SW480 (cell line): Measurements from ENCODE around the gene TMEM63A.
"Not testable (repeated sequence)": the region's sequence is repeated elsewhere in the genome, so short reads cannot be mapped to it uniquely, and the experiment has no call there.

Experiments used
- DNase-seq: peaks from one replicate; pipeline ENCODE4 v3.0.0-alpha.2; 2016; ENCODE audit warnings: low spot score

TMEM63A gene

DNA sequence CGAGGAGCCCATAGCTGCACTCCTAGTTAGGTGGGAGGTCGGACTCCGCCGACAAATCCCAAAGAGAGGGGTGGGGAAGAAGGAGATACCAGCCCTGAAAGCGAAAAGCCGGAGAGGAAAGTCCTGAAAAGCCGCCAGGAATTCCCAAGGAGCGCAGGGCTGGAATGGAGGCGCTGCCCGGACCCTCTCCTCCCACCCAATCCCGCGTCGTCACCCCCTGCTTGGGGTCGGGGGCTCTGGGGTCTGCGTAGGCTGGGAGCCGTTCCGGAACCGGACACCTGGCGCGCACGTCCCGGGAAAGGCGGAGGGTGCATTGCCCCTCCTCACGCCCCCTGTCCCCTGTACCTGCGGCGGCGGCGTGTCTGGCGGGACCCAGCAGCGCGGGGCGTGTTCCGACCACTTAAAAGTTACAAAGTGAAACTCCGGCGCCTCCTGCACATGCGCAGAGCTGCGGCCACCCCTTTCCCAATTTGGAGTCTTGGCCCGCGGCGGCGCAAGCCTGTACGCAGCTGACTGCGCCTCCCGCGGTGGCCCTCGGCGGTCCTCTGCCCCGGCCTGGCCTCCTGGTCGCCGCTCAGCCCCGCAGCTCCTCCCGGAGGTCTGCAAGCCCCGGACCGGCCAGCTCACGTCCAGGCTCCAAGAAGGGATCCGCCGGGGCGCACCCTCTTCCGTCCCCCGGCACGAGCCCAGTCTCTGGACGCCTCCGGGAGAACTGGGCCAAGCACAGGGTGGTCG is at the start of gene TMEM63A:
Gene TMEM63A (minus strand): TSS at position 422 of the 735 bp plus-strand sequence. CDS start 4,800 bp downstream, outside the sequence.
- DNase-seq = peak; percentile 84

DNA sequence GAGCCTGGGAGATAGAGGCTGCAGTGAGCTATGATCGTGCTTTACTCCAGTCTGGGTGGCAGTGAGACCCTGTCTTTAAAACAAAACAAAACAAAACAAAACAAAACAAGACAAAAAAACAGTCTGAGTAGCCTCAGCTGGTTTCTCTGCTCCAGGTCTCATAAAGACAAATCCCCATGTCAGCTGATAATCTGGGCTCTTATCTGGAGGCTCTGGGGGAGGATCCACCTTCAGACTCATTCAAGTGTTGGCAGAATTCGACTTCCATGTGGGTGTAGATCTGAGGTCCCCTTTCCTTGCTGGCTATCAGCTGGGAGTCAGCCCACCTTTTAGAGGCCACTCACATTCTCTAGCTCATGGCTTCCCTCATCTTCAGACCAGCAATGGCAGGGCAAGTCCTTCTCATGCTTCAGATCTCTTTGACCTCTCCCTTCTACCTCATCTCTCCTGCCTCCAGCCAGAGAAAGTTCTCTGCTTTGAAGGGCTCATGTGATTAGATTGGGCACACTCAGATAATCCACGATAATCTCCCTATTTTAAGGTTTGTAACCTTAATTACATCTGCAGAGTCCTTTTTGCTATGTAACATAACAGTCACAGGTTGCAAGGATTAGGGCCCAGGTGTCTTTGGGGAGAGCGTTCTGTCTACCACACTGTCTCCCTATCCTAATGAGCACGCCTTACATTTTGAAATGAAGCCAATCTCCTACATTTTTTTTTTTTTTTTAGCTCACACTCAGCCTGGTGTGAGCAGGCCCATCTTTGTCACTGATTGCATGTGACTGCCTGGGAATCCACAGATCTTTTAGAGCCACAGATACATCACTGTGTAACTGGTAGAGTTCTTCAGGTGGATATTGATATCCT is 49.3 kb upstream of the TMEM63A start:
- DNase-seq = no peak

DNA sequence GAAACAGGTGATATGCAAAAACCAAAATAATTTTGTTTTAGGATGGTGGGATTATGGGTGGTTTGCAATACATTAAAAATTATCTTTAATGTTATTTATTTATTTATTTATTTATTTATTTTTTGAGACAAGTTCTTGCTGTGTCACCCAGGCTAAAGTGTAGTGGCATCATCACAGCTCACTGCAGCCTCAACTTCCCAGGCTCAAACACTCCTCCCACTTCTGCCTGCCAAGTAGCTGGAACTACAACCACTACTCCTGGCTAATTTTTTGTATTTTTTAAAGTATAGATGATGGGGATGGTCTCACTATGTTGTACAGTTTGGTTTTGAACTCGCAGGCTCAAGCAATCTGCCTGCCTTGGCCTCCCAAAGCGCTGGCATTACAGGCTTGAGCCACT is 48.4 kb upstream of the TMEM63A start:
- DNase-seq = no peak

DNA sequence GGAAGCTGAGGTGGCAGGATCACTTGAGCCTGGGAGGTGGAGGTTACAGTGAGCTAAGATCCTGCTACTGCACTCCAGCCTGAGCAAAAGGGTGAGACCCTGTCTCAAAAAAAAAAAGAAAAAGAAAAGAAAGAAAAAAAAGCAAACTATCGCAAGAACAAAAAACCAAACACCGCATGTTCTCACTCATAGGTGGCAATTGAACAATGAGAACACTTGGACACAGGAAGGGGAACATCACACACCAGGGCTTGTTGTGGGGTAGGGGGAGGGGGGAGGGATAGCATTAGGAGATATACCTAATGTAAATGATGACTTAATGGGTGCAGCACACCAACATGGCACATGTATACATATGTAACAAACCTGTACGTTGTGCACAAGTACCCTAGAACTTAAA is 47.3 kb upstream of the TMEM63A start:
- not testable (repeated sequence) for DNase-seq

- DNase-seq = no peak
Observed at GRCh38 chr1:225928186-225929175, 46.3 kb upstream of the TMEM63A start.

GRCh38 chr1:225926551-225927113 is 44.5 kb upstream of the TMEM63A start:
- DNase-seq = no peak

DNA sequence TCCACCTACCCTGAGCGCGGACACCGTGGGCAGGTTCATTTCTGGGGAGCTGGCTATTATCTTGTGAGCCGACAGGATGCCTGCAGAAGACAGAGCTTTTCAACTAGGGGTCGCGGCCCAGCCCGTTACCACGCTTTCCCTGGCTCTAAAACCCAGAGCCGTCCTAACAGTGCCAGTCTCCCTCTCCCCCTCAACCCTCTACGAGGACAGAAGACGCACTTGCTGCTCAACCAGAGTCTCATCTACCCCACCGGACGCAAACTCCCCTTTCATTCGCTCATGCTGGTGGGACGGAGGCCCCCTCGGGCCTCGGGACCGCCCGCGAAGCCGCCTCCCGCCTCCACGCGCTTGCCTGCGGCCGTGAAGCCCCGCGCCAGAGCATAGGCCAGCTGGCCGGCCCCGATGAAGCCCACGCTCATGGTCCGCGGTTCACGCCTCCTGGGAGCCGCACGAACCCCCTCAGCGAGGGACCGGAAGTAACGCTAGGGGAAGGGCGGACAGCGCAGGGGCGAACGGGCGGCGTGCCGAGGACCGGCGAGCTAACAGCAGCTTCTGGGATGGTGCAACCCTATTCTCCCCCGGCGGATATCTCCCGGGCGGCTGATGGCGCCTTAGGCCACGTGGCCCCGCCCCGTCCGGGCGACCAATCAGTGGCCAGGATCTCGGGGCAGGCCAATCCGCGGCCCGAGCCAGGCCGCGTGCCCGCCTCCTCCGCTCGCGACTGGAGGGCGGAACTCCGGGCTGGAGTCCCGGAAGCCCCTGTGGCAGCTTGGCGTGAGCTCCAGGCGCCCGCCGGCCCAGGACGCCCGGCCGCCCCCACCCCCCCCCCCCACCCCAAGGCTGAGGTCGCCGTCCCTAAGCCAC is 41.7 kb upstream of the TMEM63A start, which contains the start of gene PYCR2:
Gene PYCR2 (minus strand): TSS at position 559 of the 864 bp plus-strand sequence. CDS start 140 bp downstream, at position 419.
- peak; percentile 94 for DNase-seq

GRCh38 chr1:225923381-225923691 is 41.2 kb upstream of the TMEM63A start:
- no peak for DNase-seq

GRCh38 chr1:225921734-225922709 is 39.8 kb upstream of the TMEM63A start:
- DNase-seq = no peak

DNA sequence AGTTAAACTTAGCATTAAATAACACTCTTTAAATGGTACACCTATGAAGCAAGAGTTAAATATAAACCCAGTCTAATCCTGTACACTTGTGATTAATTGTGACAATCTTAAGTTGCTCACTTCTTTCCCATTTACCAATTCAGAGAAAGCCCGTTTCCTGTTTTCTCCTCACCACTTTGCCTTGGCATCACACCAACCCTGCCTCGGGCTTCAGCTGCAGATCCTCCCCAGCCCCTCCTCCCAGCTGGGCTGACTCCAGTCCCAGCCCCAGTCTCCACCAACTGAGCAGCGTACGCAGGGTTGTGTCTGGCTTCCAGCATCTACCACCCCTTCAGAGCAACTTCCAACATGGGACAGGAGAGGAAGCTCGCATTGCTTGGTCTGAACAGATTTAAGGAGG is 37.7 kb upstream of the TMEM63A start:
- DNase-seq = no peak

- DNase-seq = no peak
Observed at GRCh38 chr1:225918280-225918679, 36.1 kb upstream of the TMEM63A start.

- DNase-seq = no peak
Observed at GRCh38 chr1:225917536-225917935, 35.4 kb upstream of the TMEM63A start.

GRCh38 chr1:225917101-225917500 is 34.9 kb upstream of the TMEM63A start:
- DNase-seq = no peak

DNA sequence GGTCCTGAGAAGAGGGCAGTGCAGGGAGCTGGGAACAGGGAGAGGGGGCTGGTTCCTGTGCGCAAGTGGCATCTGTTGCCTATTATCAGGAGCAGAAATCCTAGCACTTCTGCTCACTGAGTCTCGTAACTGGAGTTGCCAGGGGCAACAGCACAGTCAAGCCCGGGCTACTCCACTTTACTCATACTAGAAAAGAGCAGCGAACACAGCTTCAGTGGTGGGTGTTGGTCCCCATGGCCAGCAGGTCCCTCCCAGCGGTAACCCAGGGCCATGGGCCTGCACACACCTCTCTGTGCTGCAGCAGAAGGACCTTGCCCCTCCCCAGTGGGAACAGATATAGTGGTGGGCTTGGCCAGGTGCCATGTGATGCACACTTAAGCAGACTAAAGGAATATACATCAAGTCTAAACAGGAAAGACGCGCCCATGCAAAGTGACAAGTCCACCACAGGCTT is 33.4 kb upstream of the TMEM63A start:
- DNase-seq = no peak

DNA sequence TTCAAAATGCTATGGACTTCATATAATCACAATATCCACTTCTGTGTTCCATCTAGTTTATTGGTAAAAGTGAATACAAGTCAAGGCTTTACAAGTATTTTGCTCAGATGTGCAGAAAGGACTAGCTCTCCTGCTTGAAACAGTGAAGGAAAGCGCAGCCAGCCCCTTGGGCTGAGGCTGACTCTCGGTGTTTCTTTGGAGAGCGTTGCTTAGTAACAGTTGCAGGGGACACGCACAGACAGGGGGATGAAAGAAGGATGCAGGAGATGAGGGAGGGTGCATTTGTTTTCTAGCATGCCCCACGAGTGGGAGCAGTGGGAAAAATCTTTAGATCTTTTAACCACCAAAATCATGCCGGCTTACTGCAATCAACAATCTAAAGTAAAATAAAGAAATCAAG is 32.8 kb upstream of the TMEM63A start:
- DNase-seq = no peak

- no peak for DNase-seq
Observed at GRCh38 chr1:225914391-225914790, 32.2 kb upstream of the TMEM63A start.

DNA sequence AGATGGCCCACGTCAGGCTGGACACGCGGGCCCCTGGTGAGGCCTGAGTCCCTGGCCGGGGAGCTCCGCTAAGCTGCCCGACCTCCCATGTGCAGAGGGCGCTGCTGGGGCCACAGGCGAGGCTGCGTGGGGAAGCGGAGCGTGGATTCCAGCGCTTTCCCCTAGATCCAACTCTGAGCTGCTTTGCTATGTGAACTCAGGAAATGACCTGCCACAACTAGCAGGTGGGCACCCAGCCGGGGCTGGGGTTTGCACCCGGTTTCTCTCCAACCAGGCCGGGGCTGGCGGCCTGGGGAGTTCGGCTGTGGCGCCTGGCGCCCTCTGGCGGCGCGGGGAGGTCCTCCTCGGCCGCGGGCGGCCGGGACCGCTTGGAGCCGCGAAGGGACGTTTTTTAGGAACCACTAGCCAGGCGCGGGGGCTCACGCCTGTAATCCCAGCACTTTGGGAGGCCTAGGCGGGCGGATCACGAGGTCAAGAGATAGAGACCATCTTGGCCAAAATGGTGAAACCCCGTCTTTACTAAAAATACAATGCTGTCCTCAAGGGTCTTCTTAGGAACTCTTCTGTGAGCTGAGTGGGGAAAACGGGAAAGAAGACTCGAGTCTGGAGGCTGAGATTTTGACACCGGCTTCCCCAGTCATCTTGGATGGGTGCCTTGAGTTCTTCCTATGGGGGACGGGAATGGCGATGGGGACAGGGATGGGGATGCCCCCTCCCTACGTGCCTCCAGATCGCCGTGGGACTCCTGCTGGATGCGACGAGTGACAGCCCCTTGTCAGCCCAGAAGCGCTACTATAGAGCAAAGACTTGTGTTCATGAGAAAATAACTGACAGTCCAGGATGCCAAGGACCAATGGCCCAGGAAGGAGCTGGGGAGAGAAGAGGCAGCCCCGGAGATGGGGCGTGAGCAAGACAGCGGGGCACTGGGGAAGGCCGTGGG is 29.3 kb upstream of the TMEM63A start:
- DNase-seq = no peak

GRCh38 chr1:225909477-225909876 is 27.3 kb upstream of the TMEM63A start:
- DNase-seq = no peak
